Small intestine (tissue), 7 donors: ENCODE measurements around the gene RFX7. TPM values are rescaled to one million over a fixed set of nuclear protein-coding genes. Genes with fewer than 3 reads are reported as not detected.
"Not testable (repeated sequence)": the region's sequence is repeated elsewhere in the genome, so short reads cannot be mapped to it uniquely, and the experiment has no call there.

Experiments
- DNase-seq, 2 donors: peaks; one replicate each; pipeline versions ENCODE4 v3.0.0 to v3.0.0-alpha.2; 2013
- FAIRE-seq: peaks from 2 replicates; lab custom pipeline; 2012; peaks lifted over from hg19 to GRCh38; lab: Jason Lieb, UNC
- H3K27ac ChIP-seq, 3 donors: one replicate each; pipeline ENCODE4 v1.5.1; 2013; ENCODE audit warnings: low read length in 2 of 3, mild to moderate bottlenecking in 2 of 3, control low read depth in 1 of 3, inconsistent platforms in 1 of 3, low read depth in 1 of 3, moderate library complexity in 1 of 3
- H3K27me3 ChIP-seq, 3 donors: one replicate each; pipeline ENCODE4 v1.6.1; 2013; ENCODE audit warnings: low read length in 3 of 3, inconsistent platforms in 1 of 3; ENCODE audit not compliant: control insufficient read depth in 3 of 3, insufficient read depth in 3 of 3
- H3K36me3 ChIP-seq, 3 donors: one replicate each; pipeline ENCODE4 v1.6.1; 2013; ENCODE audit warnings: low read length in 3 of 3, inconsistent platforms in 1 of 3, low read depth in 1 of 3, mild to moderate bottlenecking in 1 of 3, moderate library complexity in 1 of 3; ENCODE audit not compliant: control insufficient read depth in 3 of 3, insufficient read depth in 2 of 3
- H3K4me1 ChIP-seq, 3 donors: one replicate each; pipeline ENCODE4 v1.6.1; 2013; ENCODE audit warnings: low read length in 2 of 3, inconsistent platforms in 1 of 3, low read depth in 1 of 3, mild to moderate bottlenecking in 1 of 3, moderate library complexity in 1 of 3; ENCODE audit not compliant: control insufficient read depth in 3 of 3, insufficient read depth in 2 of 3
- H3K4me3 ChIP-seq, 3 donors: one replicate each; pipeline ENCODE4 v1.5.1; 2013; ENCODE audit warnings: low read length in 3 of 3, control low read depth in 1 of 3, inconsistent platforms in 1 of 3, low read depth in 1 of 3, mild to moderate bottlenecking in 1 of 3, moderate library complexity in 1 of 3
- H3K9me3 ChIP-seq, 2 donors: one replicate each; pipeline ENCODE4 v1.6.1; 2013; ENCODE audit warnings: low read depth in 1 of 2, low read length in 1 of 2; ENCODE audit not compliant: control insufficient read depth in 2 of 2, insufficient read depth in 1 of 2
- WGBS, 3 donors: extraction: QIAGEN DNeasy Blood & Tissue Kit; methylation state at CpG; one replicate each; pipeline ENCODE4 v1.1.7; 2013; 5-methylcytosine and 5-hydroxymethylcytosine counted together
- polyA plus RNA-seq, 4 donors: library from polyadenylated mRNA; stranded (reverse) in 3 of 4; unstranded in 1 of 4; fragments of 200-250 nt in 3 of 4; fragments of 120-200 nt in 1 of 4; gene quantifications; one replicate each; pipeline versions ENCODE4 v1.2.1 to v1.2.3, GENCODE V29; 2013
- donor health status: healthy with polysubstance abuse.
- donor health status: control.
- donor health status: control.
- donor health status: Bipolar disorder and iron deficiency.
- donor health status: healthy.

Gene RFX7
- polyA plus RNA-seq, 4 donors: 1.4 to 12.8 (median 3.0) TPM

- not testable (repeated sequence) for H3K27ac ChIP-seq, H3K27me3 ChIP-seq, FAIRE-seq, H3K4me3 ChIP-seq, H3K36me3 ChIP-seq, H3K4me1 ChIP-seq, DNase-seq
- H3K9me3 ChIP-seq: peaks cover 0 to 14% of the 10 kb centered on the region in 2 donors
- 86 to 97% (median 92%) methylated on average over 9 to 10 of the region's 10 CpGs for WGBS, 3 donors
These were observed 88.4 kb downstream of the RFX7 start for GRCh38 chr15:56155278-56155677.

GRCh38 chr15:56154768-56155167 is 88.9 kb downstream of the RFX7 start:
- not testable (repeated sequence) for H3K36me3 ChIP-seq, H3K4me1 ChIP-seq, DNase-seq, FAIRE-seq, H3K4me3 ChIP-seq, H3K27me3 ChIP-seq, H3K27ac ChIP-seq
- WGBS, 3 donors: 97 to 99% (median 97%) methylated on average over 4 of the region's 4 CpGs
- peaks cover 0 to 18% of the 10 kb centered on the region in 2 donors for H3K9me3 ChIP-seq

- no peak overlapping the region for H3K4me3 ChIP-seq
- 94 to 96% (median 95%) methylated on average over 6 of the region's 6 CpGs for WGBS, 3 donors
These were observed 93.5 kb downstream of the RFX7 start for GRCh38 chr15:56150204-56150603.

GRCh38 chr15:56148064-56148463 is 95.6 kb downstream of the RFX7 start:
- DNase-seq (no peak), FAIRE-seq (no peak)
- Histone ChIP-seq H3K27ac (no peak overlapping the region), H3K9me3 (peaks cover 0 to 23% of the 10 kb centered on the region in 2 donors), H3K27me3 (no peaks in the 10 kb centered on the region), H3K4me1 (no peaks in the 10 kb centered on the region), H3K4me3 (no peak overlapping the region), H3K36me3 (peaks cover 0 to 15% (median 0%) of the 10 kb centered on the region in 3 donors)
- 86 to 90% (median 87%) methylated on average over 3 of the region's 3 CpGs for WGBS, 3 donors

More at GRCh38 chr15:56150204-56150603, 93.5 kb downstream of the RFX7 start:
- H3K9me3 ChIP-seq: peaks cover 0 to 29% of the 10 kb centered on the region in 2 donors
- H3K36me3 ChIP-seq: peaks cover 0 to 15% (median 0%) of the 10 kb centered on the region in 3 donors
- no peaks in the 10 kb centered on the region for H3K4me1 ChIP-seq
- H3K27ac ChIP-seq: no peak overlapping the region
- no peak for FAIRE-seq
- H3K27me3 ChIP-seq: no peaks in the 10 kb centered on the region
- no peak for DNase-seq

- no peak overlapping the region for H3K27ac ChIP-seq
These were observed 96.9 kb downstream of the RFX7 start for GRCh38 chr15:56146756-56147155.

GRCh38 chr15:56128081-56128480 is 115.6 kb downstream of the RFX7 start:
- Histone ChIP-seq H3K27ac (no peak overlapping the region), H3K4me3 (no peak overlapping the region), H3K36me3 (peaks cover 0 to 17% (median 8%) of the 10 kb centered on the region in 3 donors), H3K9me3 (peaks cover 0 to 25% of the 10 kb centered on the region in 2 donors), H3K27me3 (no peaks in the 10 kb centered on the region), H3K4me1 (no peaks in the 10 kb centered on the region)
- DNase-seq: no peak
- FAIRE-seq: no peak

More at GRCh38 chr15:56146756-56147155, 96.9 kb downstream of the RFX7 start:
- no peak for FAIRE-seq
- no peaks in the 10 kb centered on the region for H3K27me3 ChIP-seq
- H3K36me3 ChIP-seq: peaks cover 0 to 15% (median 2%) of the 10 kb centered on the region in 3 donors
- H3K9me3 ChIP-seq: peaks cover 0 to 23% of the 10 kb centered on the region in 2 donors
- no peak for DNase-seq
- WGBS, 3 donors: 85 to 94% (median 92%) methylated on average over 1 of the region's 1 CpG
- H3K4me3 ChIP-seq: no peak overlapping the region
- no peaks in the 10 kb centered on the region for H3K4me1 ChIP-seq

- no peak for FAIRE-seq
- H3K36me3 ChIP-seq: peaks cover 0 to 26% (median 12%) of the 10 kb centered on the region in 3 donors
- H3K4me1 ChIP-seq: no peaks in the 10 kb centered on the region
- no peak overlapping the region for H3K4me3 ChIP-seq
- no peak for DNase-seq
- no peak overlapping the region for H3K27ac ChIP-seq
- H3K27me3 ChIP-seq: no peaks in the 10 kb centered on the region
- H3K9me3 ChIP-seq: peaks cover 0 to 37% of the 10 kb centered on the region in 2 donors
These were observed 117.3 kb downstream of the RFX7 start for GRCh38 chr15:56126409-56126808.

- Histone ChIP-seq H3K9me3 (peaks cover 0 to 36% of the 10 kb centered on the region in 2 donors), H3K4me1 (no peaks in the 10 kb centered on the region), H3K36me3 (peaks cover 0 to 25% (median 8%) of the 10 kb centered on the region in 3 donors), H3K27ac (no peak overlapping the region), H3K4me3 (no peak overlapping the region), H3K27me3 (no peaks in the 10 kb centered on the region)
- FAIRE-seq (no peak), DNase-seq (no peak)
- WGBS, 3 donors: 88 to 96% (median 92%) methylated on average over 4 of the region's 4 CpGs
These were observed 119.3 kb downstream of the RFX7 start for GRCh38 chr15:56124391-56124790.

GRCh38 chr15:56105855-56106254 is 137.8 kb downstream of the RFX7 start:
- 27 to 65% (median 33%) methylated on average over 1 of the region's 1 CpG for WGBS, 3 donors

More at GRCh38 chr15:56105855-56106254, 137.8 kb downstream of the RFX7 start:
- Histone ChIP-seq H3K27me3 (no peaks in the 10 kb centered on the region), H3K9me3 (no peaks in the 10 kb centered on the region), H3K36me3 (peaks cover 0 to 2% (median 0%) of the 10 kb centered on the region in 3 donors), H3K27ac (no peak overlapping the region), H3K4me3 (no peak overlapping the region), H3K4me1 (no peaks in the 10 kb centered on the region)
- FAIRE-seq (no peak), DNase-seq (peak; percentile 27 to 40)
